ENCODE results near the gene NR1D1. TPM values are rescaled to one million over a fixed set of nuclear protein-coding genes. Genes with fewer than 3 reads are reported as not detected.

Gene NR1D1
- total RNA-seq, 8 experiments from 2014 or later, result 0.60 to 12.7 (median 2.7) TPM

DNA sequence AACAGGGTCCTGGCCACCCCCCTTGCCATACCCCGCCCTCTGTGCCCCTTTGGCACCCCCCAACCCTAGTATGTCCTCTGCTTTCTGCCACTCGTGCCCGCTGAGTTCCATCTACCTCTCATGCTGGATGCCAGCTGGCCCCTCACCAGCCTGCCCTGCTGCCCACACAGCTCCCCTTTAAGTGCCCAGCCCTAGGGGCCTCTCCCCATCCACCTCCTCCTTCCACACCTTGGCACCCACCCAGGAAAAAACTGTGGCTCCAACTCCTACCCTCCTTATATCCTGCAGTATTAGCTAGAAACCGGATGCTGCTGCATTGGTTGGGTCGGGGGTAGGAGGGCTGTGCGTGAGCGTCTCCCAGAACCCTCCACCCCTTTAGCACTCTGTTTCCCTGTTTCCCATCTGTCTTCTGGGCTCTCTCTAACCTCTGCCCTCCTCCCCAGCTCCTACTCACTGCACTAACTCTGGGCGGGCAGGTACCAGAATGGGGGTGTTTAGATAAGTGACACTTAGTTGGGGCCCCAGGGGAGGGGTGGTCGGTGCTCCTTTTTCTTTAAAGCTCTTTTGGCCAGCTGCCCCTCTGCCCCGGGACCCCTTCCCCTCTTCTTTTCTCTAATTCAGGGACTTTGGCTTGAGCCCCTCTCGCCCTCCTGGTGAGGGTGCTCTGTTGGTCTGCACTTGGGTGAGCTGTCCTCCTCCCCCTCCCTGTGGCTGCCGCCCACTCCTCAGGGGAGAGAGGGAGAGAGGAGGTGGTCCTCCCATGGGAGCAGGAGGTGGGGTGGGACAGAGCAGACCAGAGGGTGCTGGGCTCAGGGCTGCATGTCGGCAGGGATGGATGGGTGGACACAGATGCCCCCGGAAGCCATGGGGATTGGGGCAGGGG lies 9.9 kb downstream of the NR1D1 start:
- Histone ChIP-seq H3K4me3 (no peak overlapping the region), H3K27ac (no peak overlapping the region), H3K4me1 (replicated peaks in 1 of 2) (peaks cover 20 to 22% of the 10 kb centered on the region in 2 donors)
- in situ Hi-C loops (cut with MboI; ENCODE audit: low pct_unique_long_range_greater_than_20kb in 2 of 9, low sequenced_read_pairs in 9 of 9, unreplicated experiment in 9 of 9), result no loop called here
- 20 to 77% (median 67%) methylated on average over 1 to 3 of the region's 14 CpGs; no CpG with 5 or more reads in 5 of the 10 experiments for WGBS, 10 experiments
- no peak for ATAC-seq (replicated peaks in 6 of 8)

DNA sequence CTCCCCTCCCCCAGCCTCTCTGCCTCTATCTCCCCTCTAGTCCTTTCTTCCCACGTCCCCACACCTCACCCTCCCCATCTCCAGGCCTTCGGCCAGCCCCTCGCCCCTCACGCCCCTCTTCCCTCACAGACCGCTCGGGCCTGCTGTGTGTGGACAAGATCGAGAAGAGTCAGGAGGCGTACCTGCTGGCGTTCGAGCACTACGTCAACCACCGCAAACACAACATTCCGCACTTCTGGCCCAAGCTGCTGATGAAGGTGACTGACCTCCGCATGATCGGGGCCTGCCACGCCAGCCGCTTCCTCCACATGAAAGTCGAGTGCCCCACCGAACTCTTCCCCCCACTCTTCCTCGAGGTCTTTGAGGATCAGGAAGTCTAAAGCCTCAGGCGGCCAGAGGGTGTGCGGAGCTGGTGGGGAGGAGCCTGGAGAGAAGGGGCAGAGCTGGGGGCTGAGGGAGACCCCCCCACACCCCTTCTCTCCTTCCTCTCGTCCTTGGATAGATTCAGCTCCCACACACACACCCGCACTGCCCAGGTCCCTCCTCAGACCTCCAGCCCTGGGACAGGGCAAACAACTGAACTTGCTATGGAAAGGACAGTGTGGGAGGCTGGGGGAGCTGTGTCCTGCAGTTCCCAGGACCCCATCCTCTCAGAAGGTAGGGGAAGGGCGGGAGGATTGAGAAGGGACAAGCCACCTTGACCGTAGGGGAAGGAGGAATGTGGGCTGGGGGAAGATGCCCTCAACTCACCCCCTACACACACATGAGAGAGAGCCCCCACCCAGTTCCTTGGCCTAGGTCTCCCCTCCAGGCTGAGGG lies 11.1 kb downstream of the NR1D1 start:
- no peak overlapping the region for H3K27ac ChIP-seq

GRCh38 chr17:40087903-40088718 lies 12.3 kb downstream of the NR1D1 start:
- Histone ChIP-seq H3K4me1 (replicated peaks in 1 of 2) (peaks cover 20 to 22% of the 10 kb centered on the region in 2 donors), H3K4me3 (no peak overlapping the region), H3K27ac (no peak overlapping the region)
- WGBS, 10 experiments, result 67 to 100% (median 85%) methylated on average over 1 to 17 of the region's 28 CpGs; no CpG with 5 or more reads in 2 of the 10 experiments
- no peak for ATAC-seq (replicated peaks in 6 of 8)
- in situ Hi-C loops (cut with MboI; ENCODE audit: low pct_unique_long_range_greater_than_20kb in 2 of 9, low sequenced_read_pairs in 9 of 9, unreplicated experiment in 9 of 9), result no loop called here

More for the DNA sequence above, 11.1 kb downstream of the NR1D1 start:
- in situ Hi-C loops (cut with MboI; ENCODE audit: low pct_unique_long_range_greater_than_20kb in 2 of 9, low sequenced_read_pairs in 9 of 9, unreplicated experiment in 9 of 9), result no loop called here
- WGBS, 10 experiments, result 60 to 100% (median 83%) methylated on average over 1 to 3 of the region's 26 CpGs; no CpG with 5 or more reads in 7 of the 10 experiments
- Histone ChIP-seq H3K4me3 (no peak overlapping the region), H3K4me1 (replicated peaks in 1 of 2) (peaks cover 20 to 22% of the 10 kb centered on the region in 2 donors)
- ATAC-seq (replicated peaks in 6 of 8), result no peak

- peaks cover 12 to 16% of the 10 kb centered on the region in 2 donors for H3K4me1 ChIP-seq (replicated peaks in 1 of 2)
- H3K4me3 ChIP-seq, result no peak overlapping the region
- in situ Hi-C loops (cut with MboI; ENCODE audit: low pct_unique_long_range_greater_than_20kb in 2 of 9, low sequenced_read_pairs in 9 of 9, unreplicated experiment in 9 of 9), result no loop called here
- no peak overlapping the region for H3K27ac ChIP-seq
- ATAC-seq (replicated peaks in 6 of 8), result no peak
- 86 to 100% (median 100%) methylated on average over 1 of the region's 6 CpGs; no CpG with 5 or more reads in 6 of the 10 experiments for WGBS, 10 experiments
Measured at GRCh38 chr17:40087049-40087794, 13.2 kb downstream of the NR1D1 start.

- in situ Hi-C loops (cut with MboI; ENCODE audit: low pct_unique_long_range_greater_than_20kb in 2 of 9, low sequenced_read_pairs in 9 of 9, unreplicated experiment in 9 of 9), result no loop called here
- WGBS, 10 experiments, result 0 to 89% (median 66%) methylated on average over 1 to 10 of the region's 17 CpGs; no CpG with 5 or more reads in 3 of the 10 experiments
- ATAC-seq (replicated peaks in 6 of 8), result peak in 6 of 8 experiments; percentile 23 to 83 (median 49)
- H3K4me1 ChIP-seq (replicated peaks in 1 of 2), result peaks cover 5 to 8% of the 10 kb centered on the region in 2 donors
- no peak overlapping the region for H3K4me3 ChIP-seq
- no peak overlapping the region for H3K27ac ChIP-seq
Measured at GRCh38 chr17:40086150-40087044, 14.0 kb downstream of the NR1D1 start.

GRCh38 chr17:40084477-40084876 lies 15.9 kb downstream of the NR1D1 start:
- in situ Hi-C loops (cut with MboI; ENCODE audit: low pct_unique_long_range_greater_than_20kb in 2 of 9, low sequenced_read_pairs in 9 of 9, unreplicated experiment in 9 of 9), result no loop called here
- Histone ChIP-seq H3K4me3 (no peak overlapping the region), H3K4me1 (replicated peaks in 1 of 2) (no peaks in the 10 kb centered on the region), H3K27ac (no peak overlapping the region)
- ATAC-seq (replicated peaks in 6 of 8), result no peak
- 83 to 100% (median 100%) methylated on average over 1 to 7 of the region's 14 CpGs; no CpG with 5 or more reads in 3 of the 10 experiments for WGBS, 10 experiments

- no peak overlapping the region for H3K27ac ChIP-seq
Measured at GRCh38 chr17:40079545-40079944, 20.8 kb downstream of the NR1D1 start.

GRCh38 chr17:40076591-40076990 lies 23.8 kb downstream of the NR1D1 start:
- peaks cover 15 to 24% of the 10 kb centered on the region in 2 donors for H3K4me1 ChIP-seq (replicated peaks in 1 of 2)
- H3K4me3 ChIP-seq, result no peak overlapping the region
- 80 to 100% (median 89%) methylated on average over 1 to 4 of the region's 7 CpGs; no CpG with 5 or more reads in 2 of the 10 experiments for WGBS, 10 experiments
- ATAC-seq (replicated peaks in 6 of 8), result no peak
- no peak overlapping the region for H3K27ac ChIP-seq
- in situ Hi-C loops (cut with MboI; ENCODE audit: low pct_unique_long_range_greater_than_20kb in 2 of 9, low sequenced_read_pairs in 9 of 9, unreplicated experiment in 9 of 9), result no loop called here

More at GRCh38 chr17:40079545-40079944, 20.8 kb downstream of the NR1D1 start:
- 60 to 100% (median 100%) methylated on average over 1 to 3 of the region's 3 CpGs; no CpG with 5 or more reads in 1 of the 10 experiments for WGBS, 10 experiments
- in situ Hi-C loops (cut with MboI; ENCODE audit: low pct_unique_long_range_greater_than_20kb in 2 of 9, low sequenced_read_pairs in 9 of 9, unreplicated experiment in 9 of 9), result no loop called here
- no peak for ATAC-seq (replicated peaks in 6 of 8)
- Histone ChIP-seq H3K4me3 (no peak overlapping the region), H3K4me1 (replicated peaks in 1 of 2) (peaks cover 10 to 12% of the 10 kb centered on the region in 2 donors)

DNA sequence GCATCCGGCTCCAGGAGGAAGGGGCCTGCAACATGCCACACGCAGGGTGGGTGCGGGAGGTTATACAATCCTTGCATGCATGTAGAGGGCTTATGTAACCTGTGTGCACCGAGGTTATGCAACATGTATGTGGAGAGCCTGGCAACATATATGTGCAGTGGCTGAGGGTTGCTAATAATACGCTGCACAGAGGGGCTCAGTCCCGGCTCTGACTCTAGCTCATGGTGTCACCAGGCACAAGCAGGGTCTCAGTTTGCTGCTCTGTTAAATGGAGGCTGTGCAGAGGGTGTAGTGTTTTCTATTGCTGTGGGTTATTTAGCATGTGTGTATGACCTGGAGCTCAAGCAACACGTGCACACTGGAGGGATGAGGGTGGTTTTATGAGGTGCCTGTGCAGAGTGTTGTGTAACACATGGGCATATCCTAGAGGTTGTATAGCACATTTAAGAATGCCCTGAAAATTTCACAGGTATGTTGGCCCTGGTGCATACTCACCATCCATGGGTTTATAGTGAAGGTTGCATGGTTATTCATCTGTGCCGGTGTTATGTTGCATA lies 24.4 kb downstream of the NR1D1 start:
- Histone ChIP-seq H3K27ac (peak overlapping the region in 1 of 2 donors; percentile 7), H3K4me1 (replicated peaks in 1 of 2) (peaks cover 21 to 30% of the 10 kb centered on the region in 2 donors), H3K4me3 (no peak overlapping the region)
- no peak for ATAC-seq (replicated peaks in 6 of 8)
- in situ Hi-C loops (cut with MboI; ENCODE audit: low pct_unique_long_range_greater_than_20kb in 2 of 9, low sequenced_read_pairs in 9 of 9, unreplicated experiment in 9 of 9), result no loop called here
- WGBS, 10 experiments, result 40 to 100% (median 70%) methylated on average over 1 to 5 of the region's 8 CpGs; no CpG with 5 or more reads in 3 of the 10 experiments

GRCh38 chr17:40075201-40075941 lies 25.0 kb downstream of the NR1D1 start:
- Histone ChIP-seq H3K27ac (peak overlapping the region; percentile 7 to 16), H3K4me1 (replicated peaks in 1 of 2) (peaks cover 28 to 37% of the 10 kb centered on the region in 2 donors), H3K4me3 (no peak overlapping the region)
- peak; percentile 56 to 63 (median 60) for ATAC-seq (replicated peaks in 6 of 8)
- in situ Hi-C loops (cut with MboI; ENCODE audit: low pct_unique_long_range_greater_than_20kb in 2 of 9, low sequenced_read_pairs in 9 of 9, unreplicated experiment in 9 of 9), result no loop called here
- WGBS, 10 experiments, result 0 to 72% (median 33%) methylated on average over 1 to 3 of the region's 11 CpGs; no CpG with 5 or more reads in 6 of the 10 experiments

Measured in motor neuron (in vitro differentiated cells).